Embryonic facial prominence (tissue), 1 donor: ENCODE results near the gene SEC24A.
"Not testable (repeated sequence)": the region's sequence is repeated elsewhere in the genome, so short reads cannot be mapped to it uniquely, and the experiment has no call there.

Experiments used
- DNase-seq: peaks from one replicate; pipeline ENCODE4 v3.0.0-alpha.2; 2016; ENCODE audit errors: extremely low spot score

SEC24A gene

GRCh38 chr5:134649163-134649835 is 714 bp downstream of the SEC24A start:
- DNase-seq: no peak

GRCh38 chr5:134650660-134651059 is 2.1 kb downstream of the SEC24A start:
- DNase-seq: not testable (repeated sequence)

GRCh38 chr5:134651531-134651930 is 2.9 kb downstream of the SEC24A start:
- DNase-seq: no peak

- DNase-seq: no peak
Observed at GRCh38 chr5:134656690-134657089, 8.1 kb downstream of the SEC24A start.

- no peak for DNase-seq
Observed at GRCh38 chr5:134659456-134659855, 10.9 kb downstream of the SEC24A start.

- no peak for DNase-seq
Observed at GRCh38 chr5:134659922-134660321, 11.3 kb downstream of the SEC24A start.

- no peak for DNase-seq
Observed at GRCh38 chr5:134662971-134663370, 14.4 kb downstream of the SEC24A start.

- no peak for DNase-seq
Observed at GRCh38 chr5:134664448-134664847, 15.9 kb downstream of the SEC24A start.

GRCh38 chr5:134673546-134673945 is 25.0 kb downstream of the SEC24A start:
- not testable (repeated sequence) for DNase-seq

GRCh38 chr5:134677357-134677756 is 28.8 kb downstream of the SEC24A start:
- not testable (repeated sequence) for DNase-seq

GRCh38 chr5:134690144-134690543 is 41.6 kb downstream of the SEC24A start:
- DNase-seq: not testable (repeated sequence)

GRCh38 chr5:134692722-134693121 is 44.1 kb downstream of the SEC24A start:
- no peak for DNase-seq

GRCh38 chr5:134708301-134708700 is 59.7 kb downstream of the SEC24A start:
- DNase-seq: no peak

- DNase-seq: no peak
Observed at GRCh38 chr5:134714120-134714519, 65.5 kb downstream of the SEC24A start.

GRCh38 chr5:134714541-134714940 is 66.0 kb downstream of the SEC24A start:
- DNase-seq: no peak

- DNase-seq: not testable (repeated sequence)
Observed at GRCh38 chr5:134715466-134715865, 66.9 kb downstream of the SEC24A start.

GRCh38 chr5:134724872-134725271 is 76.3 kb downstream of the SEC24A start:
- no peak for DNase-seq

GRCh38 chr5:134732819-134733218 is 84.2 kb downstream of the SEC24A start:
- no peak for DNase-seq

GRCh38 chr5:134735243-134735642 is 86.7 kb downstream of the SEC24A start:
- DNase-seq: no peak

GRCh38 chr5:134736173-134736812 is 87.7 kb downstream of the SEC24A start:
- no peak for DNase-seq

- DNase-seq: peak; percentile 93
Observed at GRCh38 chr5:134738133-134738962, 89.8 kb downstream of the SEC24A start, which contains the start of gene CAMLG. Gene CAMLG (plus strand): TSS chr5:134738548. CDS start chr5:134738621, 73 bp downstream.

- DNase-seq: peak; percentile 31
Observed at GRCh38 chr5:134738963-134739661, 90.5 kb downstream of the SEC24A start.
